ENCODE data around the gene KCNH4. TPM values are rescaled to one million over a fixed set of nuclear protein-coding genes. Genes with fewer than 3 reads are reported as not detected.

The KCNH4 gene
- total and polyA plus RNA-seq, 11 donors = 0.07 to 0.28 (median 0.11) TPM; not detected in 1

DNA sequence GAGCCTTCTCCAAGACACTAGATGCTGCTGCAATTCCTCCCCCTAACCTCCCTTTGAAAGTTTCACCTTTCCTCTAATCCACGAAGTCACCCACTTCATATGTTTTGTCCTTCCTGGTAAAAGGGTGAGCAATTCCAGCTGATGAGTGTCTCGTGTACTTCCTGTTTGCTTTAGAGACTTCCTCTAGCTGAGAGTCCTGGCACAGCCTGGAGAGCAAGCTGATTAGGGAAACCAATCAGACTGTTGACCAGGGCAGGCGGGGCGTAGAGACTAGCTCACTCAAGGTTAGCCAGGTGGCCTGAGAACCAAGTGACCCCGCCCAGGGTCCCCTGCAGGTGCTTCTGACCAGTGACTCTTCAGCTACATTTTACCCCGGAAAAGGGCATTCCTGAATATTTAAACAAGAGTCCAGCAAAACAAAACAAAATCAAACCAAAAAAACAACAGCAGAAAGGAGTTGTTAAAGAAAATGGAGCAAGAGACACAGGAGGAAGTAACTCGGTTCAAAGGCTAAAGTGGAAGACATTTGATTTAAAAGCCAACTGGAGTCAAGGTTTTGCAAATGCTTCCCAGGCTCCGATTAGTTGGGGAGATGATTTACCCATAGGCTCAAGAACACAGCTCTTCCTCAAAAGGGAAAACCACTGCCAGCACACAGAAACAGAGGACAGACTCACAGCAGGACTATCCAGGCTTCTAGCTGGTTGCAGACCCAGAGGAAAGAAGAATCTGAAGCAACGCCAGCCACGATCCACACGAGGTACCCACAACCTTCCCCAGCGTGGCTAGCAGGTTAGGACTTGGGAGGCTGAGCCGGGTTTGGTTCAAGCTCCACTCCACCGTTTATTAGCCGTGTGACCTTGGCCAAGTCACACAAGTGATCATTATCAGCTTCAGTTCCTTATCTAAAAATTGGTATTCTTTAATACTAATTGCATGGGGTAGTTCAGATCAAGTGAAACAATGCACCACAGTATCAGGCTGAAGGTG lies 45.0 kb downstream of the KCNH4 start:
- ATAC-seq = peak; percentile 80 to 89 (median 88)
- WGBS, 4 donors = 43 to 54% (median 47%) methylated on average over 15 of the region's 15 CpGs
- H3K27ac ChIP-seq = peak overlapping the region; percentile 39 to 91 (median 77)

DNA sequence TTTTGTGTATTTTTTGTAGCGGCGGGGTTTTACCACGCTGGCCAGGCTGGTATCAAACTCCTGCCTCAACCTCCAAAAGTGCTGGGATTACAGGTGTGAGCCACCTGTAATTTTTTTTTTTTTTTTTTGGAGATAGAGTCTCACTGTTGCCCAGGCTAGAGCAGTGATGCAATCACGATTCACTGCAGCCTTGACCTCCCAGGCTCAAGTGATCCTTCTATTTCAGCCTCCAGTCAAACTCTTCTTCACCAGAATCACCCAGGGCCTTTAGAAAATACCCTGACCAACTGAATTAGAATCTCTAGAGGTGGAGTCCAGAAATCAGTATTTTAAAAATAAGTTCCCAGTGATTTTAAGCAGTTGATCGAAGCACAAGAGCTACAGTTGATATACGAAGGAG lies 45.8 kb downstream of the KCNH4 start:
- WGBS, 4 donors = 76 to 85% (median 80%) methylated on average over 6 of the region's 6 CpGs
- Histone ChIP-seq H3K4me3 (peak overlapping the region in 2 of 12 donors; percentile 9 to 13), H3K27ac (peak overlapping the region; percentile 39 to 91 (median 77)), H3K27me3 (no peaks in the 10 kb centered on the region), H3K36me3 (peaks cover 0 to 31% (median 2%) of the 10 kb centered on the region in 9 donors), H3K4me1 (peaks cover 29 to 100% (median 90%) of the 10 kb centered on the region in 12 donors), H3K9me3 (no peaks in the 10 kb centered on the region)
- ATAC-seq = no peak
- no peak for TF ChIP-seq POLR2A (IDR thresholded peaks at IDR 0.05)
- TF ChIP-seq, protein P1, sequence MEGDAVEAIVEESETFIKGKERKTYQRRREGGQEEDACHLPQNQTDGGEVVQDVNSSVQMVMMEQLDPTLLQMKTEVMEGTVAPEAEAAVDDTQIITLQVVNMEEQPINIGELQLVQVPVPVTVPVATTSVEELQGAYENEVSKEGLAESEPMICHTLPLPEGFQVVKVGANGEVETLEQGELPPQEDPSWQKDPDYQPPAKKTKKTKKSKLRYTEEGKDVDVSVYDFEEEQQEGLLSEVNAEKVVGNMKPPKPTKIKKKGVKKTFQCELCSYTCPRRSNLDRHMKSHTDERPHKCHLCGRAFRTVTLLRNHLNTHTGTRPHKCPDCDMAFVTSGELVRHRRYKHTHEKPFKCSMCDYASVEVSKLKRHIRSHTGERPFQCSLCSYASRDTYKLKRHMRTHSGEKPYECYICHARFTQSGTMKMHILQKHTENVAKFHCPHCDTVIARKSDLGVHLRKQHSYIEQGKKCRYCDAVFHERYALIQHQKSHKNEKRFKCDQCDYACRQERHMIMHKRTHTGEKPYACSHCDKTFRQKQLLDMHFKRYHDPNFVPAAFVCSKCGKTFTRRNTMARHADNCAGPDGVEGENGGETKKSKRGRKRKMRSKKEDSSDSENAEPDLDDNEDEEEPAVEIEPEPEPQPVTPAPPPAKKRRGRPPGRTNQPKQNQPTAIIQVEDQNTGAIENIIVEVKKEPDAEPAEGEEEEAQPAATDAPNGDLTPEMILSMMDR (IDR thresholded peaks at IDR 0.05) = no peak
- DNase-seq = no peak
- intact Hi-C loops (cut with DNase I) = loop anchor here in 1 of 10 donors (1.0 kb wide), 1 partner anchor 20 kb away; no protein-coding TSS in a partner anchor

More for the DNA sequence above, 45.0 kb downstream of the KCNH4 start:
- peaks cover 29 to 100% (median 85%) of the 10 kb centered on the region in 12 donors for H3K4me1 ChIP-seq
- intact Hi-C loops (cut with DNase I) = loop anchor here in 1 of 10 donors (1.0 kb wide), 1 partner anchor 19 kb away; no protein-coding TSS in a partner anchor
- H3K9me3 ChIP-seq = no peaks in the 10 kb centered on the region
- H3K4me3 ChIP-seq = peak overlapping the region in 8 of 12 donors; percentile 1 to 38 (median 22)
- TF ChIP-seq POLR2A (IDR thresholded peaks at IDR 0.05) = peak in 1 of 2 donors; percentile 40
- TF ChIP-seq, protein P1 (IDR thresholded peaks at IDR 0.05) = no peak
- H3K27me3 ChIP-seq = no peaks in the 10 kb centered on the region
- H3K36me3 ChIP-seq = peaks cover 0 to 29% (median 4%) of the 10 kb centered on the region in 9 donors
- DNase-seq = peak; percentile 73 to 88 (median 77)

DNA sequence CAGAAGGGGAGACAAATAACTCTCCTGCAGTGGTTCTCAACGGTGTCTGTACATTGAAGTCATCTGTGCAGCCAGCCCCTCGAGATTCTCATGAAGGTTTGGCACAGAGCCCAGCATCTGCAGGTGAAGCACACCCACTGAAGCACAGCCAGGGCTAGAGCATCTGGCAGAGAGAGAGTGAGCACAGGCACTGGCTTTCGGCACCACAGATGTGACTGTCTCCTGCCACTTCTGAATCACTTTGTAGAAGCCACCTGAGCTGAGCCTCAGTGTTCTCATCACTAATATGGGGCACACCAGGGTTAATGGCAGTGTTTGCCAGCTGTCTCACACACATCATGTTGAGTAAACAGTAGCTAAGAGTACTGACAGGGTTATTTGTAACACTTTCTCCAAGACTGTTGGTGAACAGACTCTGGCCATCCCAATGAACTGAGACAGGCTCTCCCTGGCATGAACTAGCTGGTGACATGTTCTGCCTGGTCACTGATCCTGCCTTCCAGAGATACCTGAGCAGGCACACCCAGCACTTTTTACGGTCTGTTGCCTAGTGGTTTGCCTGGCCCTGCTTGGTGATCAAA lies 47.4 kb downstream of the KCNH4 start:
- DNase-seq = peak in 1 of 5 donors; percentile 30
- TF ChIP-seq POLR2A (IDR thresholded peaks at IDR 0.05) = no peak
- TF ChIP-seq, protein P1 (IDR thresholded peaks at IDR 0.05) = no peak
- Histone ChIP-seq H3K27me3 (no peaks in the 10 kb centered on the region), H3K36me3 (peaks cover 0 to 40% (median 18%) of the 10 kb centered on the region in 9 donors), H3K4me1 (peaks cover 35 to 100% (median 90%) of the 10 kb centered on the region in 12 donors), H3K9me3 (no peaks in the 10 kb centered on the region), H3K27ac (peak overlapping the region; percentile 39 to 91 (median 78)), H3K4me3 (no peak overlapping the region)
- WGBS, 4 donors = 33 to 41% (median 38%) methylated on average over 3 to 4 of the region's 4 CpGs
- intact Hi-C loops (cut with DNase I) = no loop called here
- ATAC-seq = no peak

All from heart left ventricle (tissue), 16 donors.